ENCODE measurements around the gene NR2F1. TPM values are rescaled to one million over a fixed set of nuclear protein-coding genes. Genes with fewer than 3 reads are reported as not detected.
A peak's percentile ranks its signal among the peaks of the same experiment; 100 is the strongest.

Gene NR2F1
- total RNA-seq, 2 experiments from 2014 or later = not detected

DNA sequence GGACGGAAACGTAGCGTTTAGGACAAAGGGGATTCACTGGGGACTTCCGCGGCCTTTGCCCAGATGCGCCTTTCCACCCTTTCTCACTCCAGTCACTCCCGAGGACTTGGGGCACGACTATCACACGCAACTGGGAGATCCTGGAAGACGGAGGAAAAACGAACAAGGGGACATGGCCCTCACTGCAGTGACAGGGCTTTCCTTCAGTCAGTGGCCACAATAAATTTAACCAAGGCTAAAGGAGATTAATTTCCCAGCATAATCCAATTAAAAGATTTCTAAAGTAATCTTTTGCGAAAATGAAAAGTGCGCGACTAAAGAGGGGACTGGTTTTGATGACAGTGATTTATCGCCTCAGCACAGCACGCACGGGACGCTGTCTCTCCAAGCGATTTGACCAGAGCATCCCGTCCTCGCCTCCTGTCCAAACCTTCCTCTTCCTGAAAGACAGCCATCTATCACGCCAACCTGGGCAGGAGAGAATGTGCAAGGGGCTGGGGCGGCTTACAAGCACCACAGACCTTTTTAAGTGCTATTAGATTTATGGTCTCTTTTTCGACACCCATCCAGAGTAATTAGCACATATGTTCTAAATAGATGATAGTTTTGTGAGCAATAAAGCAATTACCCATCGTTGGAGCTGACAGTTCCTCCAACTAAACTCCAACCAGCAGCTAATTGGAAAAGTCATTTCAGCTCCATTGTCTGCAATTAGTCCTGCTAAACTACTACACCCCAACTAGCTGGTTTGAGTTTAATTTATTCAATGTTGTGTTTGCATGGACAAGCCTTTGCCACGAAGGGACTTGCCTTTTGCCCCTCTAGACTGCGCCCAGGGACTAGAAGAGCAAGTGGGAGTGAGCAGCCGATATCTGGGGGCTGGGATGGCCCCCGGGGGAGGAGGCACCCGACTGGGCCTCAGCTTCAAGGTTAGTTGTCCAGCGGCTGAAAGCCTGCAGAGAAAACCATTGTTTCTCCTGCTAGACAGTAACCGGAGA, 9.4 kb upstream of the NR2F1 start:
- H3K4me3 Mint-ChIP-seq = no peak overlapping the region
- peak overlapping the region; percentile 30 for H3K27ac Mint-ChIP-seq
- peaks cover 12% of the 10 kb centered on the region for H3K4me1 Mint-ChIP-seq
- CTCF ChIA-PET = interaction anchor here (1.1 to 1.3 kb wide), 2 partner anchors 39 to 48 kb away, joined by 3 to 4 read pairs; no protein-coding TSS in a partner anchor
- no peaks in the 10 kb centered on the region for H3K9me3 Mint-ChIP-seq (ENCODE audit: low read depth)
- no peak for ATAC-seq
- peaks cover 96% of the 10 kb centered on the region for H3K27me3 Mint-ChIP-seq
- no peak for DNase-seq
- H3K36me3 Mint-ChIP-seq = peaks cover 1% of the 10 kb centered on the region

DNA sequence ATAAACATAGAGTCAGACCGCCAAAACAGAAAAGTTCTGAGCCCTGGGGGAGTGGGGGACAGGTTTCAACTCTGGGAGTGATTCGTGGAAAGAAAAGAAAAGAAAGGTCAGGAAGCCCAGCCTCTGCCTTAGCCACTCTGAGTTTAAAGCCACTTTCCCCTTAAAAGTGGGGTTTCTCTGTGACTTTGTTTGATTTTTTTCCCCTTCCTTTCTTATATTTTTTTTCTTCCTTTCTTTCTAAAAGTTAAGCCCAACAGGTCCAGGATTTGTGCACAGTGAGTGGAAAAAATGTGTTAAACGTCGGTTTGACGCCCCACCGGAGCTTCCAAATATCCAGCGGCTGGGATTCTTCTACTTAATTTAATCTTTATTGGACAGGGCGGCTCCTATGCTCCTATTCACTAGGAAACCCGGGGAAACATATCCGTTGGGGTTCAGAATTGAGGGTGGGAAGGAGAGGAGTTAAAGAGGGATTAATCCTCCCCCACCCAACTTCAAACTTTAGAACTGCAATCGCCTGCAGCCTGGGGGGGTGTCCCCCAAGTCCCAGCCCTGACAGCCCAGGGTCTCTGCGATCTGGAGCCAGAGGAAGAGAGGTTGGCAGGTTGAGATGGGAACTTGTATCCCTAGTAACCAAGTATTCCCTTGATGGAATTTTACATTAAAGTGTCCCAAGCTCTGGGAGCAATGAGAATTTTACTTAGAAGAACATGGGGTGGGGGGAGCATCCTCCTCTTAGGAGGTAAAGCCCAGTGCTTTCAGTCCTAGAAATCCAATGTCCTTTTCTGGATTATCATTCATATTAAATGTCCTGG, 8.3 kb upstream of the NR2F1 start:
- H3K4me3 Mint-ChIP-seq = no peak overlapping the region
- H3K36me3 Mint-ChIP-seq = peaks cover 1% of the 10 kb centered on the region
- ATAC-seq = no peak
- H3K9me3 Mint-ChIP-seq (ENCODE audit: low read depth) = no peaks in the 10 kb centered on the region
- no peak for DNase-seq
- H3K4me1 Mint-ChIP-seq = peaks cover 12% of the 10 kb centered on the region
- CTCF ChIA-PET = interaction anchor here (1.3 kb wide), 2 partner anchors 24 to 38 kb away, joined by 3 to 4 read pairs; no protein-coding TSS in a partner anchor
- no peak overlapping the region for H3K27ac Mint-ChIP-seq
- peaks cover 90% of the 10 kb centered on the region for H3K27me3 Mint-ChIP-seq

DNA sequence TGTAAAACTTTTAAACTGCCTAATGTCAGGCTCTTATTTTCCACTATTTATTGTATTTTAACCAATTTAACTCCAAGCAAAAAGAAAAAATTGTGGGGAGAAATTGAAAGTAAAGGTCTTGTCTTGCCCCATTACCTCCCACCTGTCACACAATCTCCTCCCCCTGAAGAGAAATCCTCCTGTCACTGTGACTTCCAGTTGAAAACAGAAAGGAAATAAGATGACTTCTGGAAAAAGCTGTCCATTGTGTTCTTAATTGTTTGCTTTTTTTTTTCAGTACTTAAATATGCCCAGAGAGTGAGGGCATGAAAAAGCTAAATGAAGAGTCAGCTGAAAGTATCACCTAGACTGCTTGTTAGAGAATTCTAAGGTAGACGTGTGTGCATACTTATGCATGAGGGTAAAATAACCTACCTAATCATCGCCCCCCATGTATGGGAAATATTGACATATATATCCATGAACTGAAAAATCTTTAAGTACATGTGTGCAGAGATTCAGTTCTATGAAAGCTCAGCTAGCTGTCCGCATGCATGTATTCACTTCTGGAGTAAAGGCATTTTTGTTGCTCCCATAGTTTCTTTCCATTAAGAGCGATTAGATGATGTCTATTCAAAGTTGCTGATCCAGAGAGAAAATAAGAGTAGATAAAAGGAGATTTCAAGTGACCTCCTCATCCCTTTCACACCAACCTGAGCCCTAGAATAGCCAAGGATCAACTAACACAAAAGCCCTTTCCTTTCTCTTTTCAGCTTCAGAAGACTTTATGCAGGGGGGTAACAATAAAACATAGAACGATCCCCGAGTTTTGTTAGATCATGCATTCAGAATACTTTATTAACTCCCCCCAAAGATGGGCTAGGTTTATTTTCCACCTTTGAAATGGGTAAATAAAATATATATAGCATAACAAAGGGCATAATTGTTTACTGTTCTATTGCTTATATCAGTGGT, 7.3 kb upstream of the NR2F1 start:
- Mint-ChIP-seq H3K36me3 (peaks cover 3% of the 10 kb centered on the region), H3K27ac (no peak overlapping the region), H3K9me3 (ENCODE audit: low read depth) (no peaks in the 10 kb centered on the region), H3K4me1 (peaks cover 16% of the 10 kb centered on the region), H3K27me3 (peaks cover 90% of the 10 kb centered on the region), H3K4me3 (no peak overlapping the region)
- ATAC-seq (no peak), DNase-seq (no peak)
- CTCF ChIA-PET = interaction anchor here (0.8 to 1.4 kb wide), 6 partner anchors 10 to 226 kb away, joined by 3 to 5 read pairs (median 4); no protein-coding TSS in a partner anchor

DNA sequence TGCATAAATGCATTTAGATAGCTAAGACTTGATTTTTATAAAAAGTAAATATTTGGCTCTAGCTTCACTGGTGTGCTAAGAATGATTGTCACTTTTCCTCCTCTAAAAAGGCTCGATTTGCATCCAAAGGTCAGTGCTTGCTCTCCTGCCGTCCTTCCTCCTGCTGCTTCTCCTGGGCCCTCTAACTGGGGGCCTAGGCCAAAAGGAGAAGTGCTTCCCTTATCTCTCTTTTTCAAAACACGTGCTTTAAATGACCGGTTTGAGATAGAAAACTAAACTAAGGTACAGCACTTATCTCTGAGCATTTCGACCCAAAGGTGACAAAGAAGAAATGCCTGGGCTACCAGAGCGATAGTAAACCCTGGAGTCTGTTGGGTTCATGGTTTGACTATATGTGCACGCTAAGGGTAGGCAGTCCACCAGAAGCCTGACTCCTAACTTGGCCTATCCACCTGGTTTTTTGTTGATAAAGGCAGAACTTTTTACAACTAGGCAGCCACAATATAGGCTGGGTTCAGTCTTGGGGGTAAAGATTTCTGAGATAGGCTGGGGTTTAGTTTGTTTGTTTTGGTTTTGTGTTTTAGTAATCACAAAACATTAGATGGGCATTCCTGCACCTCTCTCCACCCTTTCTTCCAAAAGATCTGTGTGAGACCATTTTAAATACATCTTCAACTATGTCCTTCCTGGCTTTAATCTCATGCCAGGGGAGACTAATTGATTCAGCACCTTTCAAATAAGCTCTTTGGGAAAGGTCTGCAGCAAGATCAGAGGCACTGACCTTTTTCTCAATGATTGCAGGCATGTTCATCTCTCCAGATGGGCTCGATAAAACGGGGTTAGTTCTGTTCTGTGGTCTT, 5.8 kb upstream of the NR2F1 start:
- ATAC-seq = no peak
- Mint-ChIP-seq H3K4me3 (no peak overlapping the region), H3K27me3 (peaks cover 78% of the 10 kb centered on the region), H3K4me1 (peaks cover 14% of the 10 kb centered on the region), H3K9me3 (ENCODE audit: low read depth) (no peaks in the 10 kb centered on the region), H3K27ac (no peak overlapping the region), H3K36me3 (peaks cover 2% of the 10 kb centered on the region)
- CTCF ChIA-PET = interaction anchor here (1.2 to 1.4 kb wide), 2 partner anchors 8 to 224 kb away, joined by 3 to 5 read pairs; no protein-coding TSS in a partner anchor
- no peak for DNase-seq

DNA sequence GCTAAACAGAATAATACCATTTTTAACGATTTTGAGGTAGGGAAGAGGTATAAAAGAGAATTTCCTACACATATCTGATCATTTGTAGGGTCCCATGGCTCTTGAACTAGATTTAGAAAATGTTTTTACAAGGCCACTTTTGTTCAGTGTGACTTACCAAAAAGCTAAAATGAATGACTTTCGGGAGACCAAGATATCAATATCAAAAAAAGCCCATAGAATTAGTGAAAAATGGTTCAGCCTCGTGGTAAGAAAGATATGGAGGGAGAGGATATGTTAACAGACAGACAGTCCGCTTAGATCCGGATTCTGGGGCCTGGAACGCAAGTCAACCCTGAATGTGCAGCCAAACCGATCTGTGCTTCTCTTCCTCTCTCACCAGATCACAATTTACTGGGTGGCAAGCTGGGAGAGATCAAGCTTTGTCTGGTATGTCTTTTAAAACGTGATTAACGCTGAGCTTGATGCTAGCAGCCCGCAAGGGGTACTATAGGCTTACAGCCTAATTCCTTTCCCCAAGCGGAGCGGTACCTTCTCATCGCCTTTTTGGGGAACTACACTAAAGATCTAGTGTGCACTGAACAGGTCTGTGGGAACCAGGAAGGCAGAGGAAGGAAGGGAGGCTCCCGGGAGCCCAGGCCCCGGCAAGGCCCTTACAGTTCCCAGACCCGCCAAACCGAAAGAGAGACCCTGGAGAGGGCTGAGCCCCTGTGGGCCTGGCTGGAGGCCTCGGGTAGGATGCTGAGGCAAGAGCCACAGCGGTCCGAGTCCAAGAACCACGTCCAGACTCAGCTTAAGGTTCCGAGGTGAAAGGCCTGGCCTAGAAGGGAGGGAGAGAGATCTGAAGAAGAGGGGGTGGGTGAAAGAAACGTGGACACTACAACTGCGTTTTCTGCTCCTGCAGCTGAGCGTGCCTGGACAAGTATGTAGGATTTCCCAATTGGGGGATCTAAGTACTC, 4.9 kb upstream of the NR2F1 start:
- Mint-ChIP-seq H3K4me3 (no peak overlapping the region), H3K27ac (no peak overlapping the region)

DNA sequence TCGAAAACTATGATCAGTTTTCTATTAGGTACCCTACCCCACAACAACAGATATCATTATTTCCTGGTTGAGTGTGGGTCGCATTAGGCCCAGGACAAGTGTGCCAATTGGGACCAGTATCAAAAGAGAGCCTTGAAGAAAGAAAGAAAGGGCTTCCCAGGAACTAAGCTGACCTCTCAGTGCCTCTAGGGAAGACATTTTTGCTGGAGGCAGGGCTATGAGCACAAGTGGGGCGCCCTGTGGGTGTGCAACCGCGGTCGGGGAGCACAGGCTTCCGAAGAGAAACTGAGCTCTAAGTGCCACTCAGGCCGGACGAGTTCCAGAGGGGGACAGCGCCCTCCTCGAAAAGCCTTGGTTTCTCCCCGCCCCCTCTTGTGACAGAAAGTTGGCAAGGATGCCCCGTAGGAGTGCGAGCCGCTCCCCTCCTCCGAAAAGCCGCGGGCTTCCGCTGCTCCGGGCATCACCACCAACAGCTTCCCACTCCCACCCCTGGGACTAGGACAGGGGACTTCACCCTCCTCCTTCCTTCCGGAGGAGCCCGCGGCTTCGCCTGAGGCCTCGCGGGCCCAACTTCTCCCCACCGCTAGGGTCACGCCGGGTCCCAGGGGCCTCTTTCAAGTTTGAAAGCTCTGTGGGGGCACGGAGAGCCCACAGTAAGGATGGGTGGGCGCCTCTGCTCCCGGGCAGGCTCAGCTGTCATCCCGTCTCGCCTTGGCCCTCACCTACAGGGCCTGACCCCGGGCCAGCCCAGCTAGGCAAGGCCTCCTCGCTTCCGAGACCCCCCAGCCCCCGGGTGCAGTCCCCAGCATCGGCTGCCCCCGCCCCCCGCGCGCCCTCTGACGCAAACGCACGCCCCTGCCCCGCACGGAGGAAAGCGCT, 4.0 kb upstream of the NR2F1 start:
- DNase-seq = no peak
- H3K27ac Mint-ChIP-seq = no peak overlapping the region

More for the DNA sequence above, 4.9 kb upstream of the NR2F1 start:
- ATAC-seq = no peak
- H3K27me3 Mint-ChIP-seq = peaks cover 69% of the 10 kb centered on the region
- no peak for DNase-seq
- CTCF ChIA-PET = interaction anchor here (0.9 to 1.3 kb wide), 2 partner anchors 223 to 320 kb away, joined by 3 to 4 read pairs; no protein-coding TSS in a partner anchor
- H3K9me3 Mint-ChIP-seq (ENCODE audit: low read depth) = no peaks in the 10 kb centered on the region
- H3K36me3 Mint-ChIP-seq = peaks cover 2% of the 10 kb centered on the region
- peaks cover 12% of the 10 kb centered on the region for H3K4me1 Mint-ChIP-seq

DNA sequence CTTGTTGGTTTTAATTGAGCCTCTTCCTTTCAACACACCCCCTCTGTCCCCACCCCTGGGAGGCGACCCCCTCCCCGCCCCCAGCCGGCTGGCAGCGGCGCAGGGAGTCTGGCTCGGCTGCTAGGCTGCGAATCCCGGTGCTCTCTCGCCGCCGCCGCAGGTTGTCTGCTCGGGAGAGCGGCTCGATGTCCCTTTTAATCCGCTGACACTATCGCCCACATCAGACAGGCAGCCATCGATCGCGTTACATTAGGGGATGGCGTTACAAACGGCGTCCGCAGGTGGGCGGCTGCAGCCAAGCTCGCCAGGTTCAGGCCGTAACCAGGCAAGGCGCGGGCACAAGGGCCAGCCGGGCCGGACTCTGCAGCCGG, 3.3 kb upstream of the NR2F1 start:
- DNase-seq (no peak), ATAC-seq (no peak)
- Mint-ChIP-seq H3K27me3 (peaks cover 53% of the 10 kb centered on the region), H3K27ac (no peak overlapping the region), H3K4me1 (peaks cover 16% of the 10 kb centered on the region), H3K36me3 (peaks cover 2% of the 10 kb centered on the region), H3K9me3 (ENCODE audit: low read depth) (no peaks in the 10 kb centered on the region), H3K4me3 (peak overlapping the region; percentile 28)
- CTCF ChIA-PET = interaction anchor here (1.3 to 1.5 kb wide), 2 partner anchors 221 to 319 kb away, joined by 4 to 7 read pairs; no protein-coding TSS in a partner anchor

More for the DNA sequence above, 4.0 kb upstream of the NR2F1 start:
- peaks cover 2% of the 10 kb centered on the region for H3K36me3 Mint-ChIP-seq
- no peak for ATAC-seq
- peaks cover 60% of the 10 kb centered on the region for H3K27me3 Mint-ChIP-seq
- H3K9me3 Mint-ChIP-seq (ENCODE audit: low read depth) = no peaks in the 10 kb centered on the region
- peaks cover 16% of the 10 kb centered on the region for H3K4me1 Mint-ChIP-seq
- CTCF ChIA-PET = interaction anchor here (0.6 to 1.3 kb wide), 2 partner anchors 138 to 320 kb away, joined by 4 to 5 read pairs; no protein-coding TSS in a partner anchor
- no peak overlapping the region for H3K4me3 Mint-ChIP-seq

DNA sequence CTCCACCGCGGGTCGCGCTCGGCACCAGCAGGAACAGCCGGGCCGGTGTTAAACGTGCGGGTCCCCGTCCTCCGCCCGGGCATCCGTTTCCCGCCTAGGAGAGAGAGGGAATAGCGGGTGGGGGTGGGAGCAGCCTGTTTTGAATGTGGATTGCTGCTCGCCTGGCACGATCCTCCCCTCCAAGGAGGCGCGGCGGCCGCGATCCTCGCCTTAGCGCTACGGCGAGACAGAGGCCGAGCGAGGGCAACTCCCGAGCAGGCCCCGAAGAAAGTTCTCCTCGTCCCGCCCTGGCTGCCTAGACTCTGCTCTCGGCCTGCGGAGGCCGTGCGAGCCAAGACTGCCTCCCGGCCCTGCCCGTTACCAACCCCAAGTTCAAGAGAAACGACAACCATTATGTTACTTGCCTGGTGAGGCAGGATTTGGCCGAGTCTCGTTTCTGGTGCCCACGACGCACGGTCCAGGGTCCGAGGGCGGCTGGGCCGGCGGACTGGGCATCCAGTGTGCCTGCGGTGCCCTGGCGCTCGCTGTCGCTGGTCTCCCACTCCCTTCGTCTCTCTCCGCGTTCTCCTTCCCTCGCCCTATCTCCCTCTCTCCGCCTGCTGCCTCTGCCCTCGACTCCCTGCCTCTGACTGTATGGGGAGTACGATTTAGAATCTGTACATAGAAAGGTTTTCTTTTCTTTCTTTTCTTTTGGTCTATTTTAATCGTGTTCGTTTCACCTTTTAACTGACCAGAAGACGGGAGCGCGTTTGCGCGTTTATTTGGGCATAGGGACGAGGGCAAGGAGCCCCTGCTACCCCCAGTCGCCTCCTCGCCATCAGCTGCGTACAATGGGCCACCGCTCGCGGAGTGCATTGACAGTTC, 2.7 kb upstream of the NR2F1 start:
- peaks cover 18% of the 10 kb centered on the region for H3K4me1 Mint-ChIP-seq
- CTCF ChIA-PET = interaction anchor here (1.5 kb wide), 1 partner anchor 221 kb away, joined by 7 read pairs; no protein-coding TSS in a partner anchor
- H3K27me3 Mint-ChIP-seq = peaks cover 49% of the 10 kb centered on the region
- peak overlapping the region; percentile 62 for H3K4me3 Mint-ChIP-seq
- peak overlapping the region; percentile 63 for H3K27ac Mint-ChIP-seq
- H3K9me3 Mint-ChIP-seq (ENCODE audit: low read depth) = no peaks in the 10 kb centered on the region
- ATAC-seq = no peak
- no peak for DNase-seq
- H3K36me3 Mint-ChIP-seq = peaks cover 2% of the 10 kb centered on the region

DNA sequence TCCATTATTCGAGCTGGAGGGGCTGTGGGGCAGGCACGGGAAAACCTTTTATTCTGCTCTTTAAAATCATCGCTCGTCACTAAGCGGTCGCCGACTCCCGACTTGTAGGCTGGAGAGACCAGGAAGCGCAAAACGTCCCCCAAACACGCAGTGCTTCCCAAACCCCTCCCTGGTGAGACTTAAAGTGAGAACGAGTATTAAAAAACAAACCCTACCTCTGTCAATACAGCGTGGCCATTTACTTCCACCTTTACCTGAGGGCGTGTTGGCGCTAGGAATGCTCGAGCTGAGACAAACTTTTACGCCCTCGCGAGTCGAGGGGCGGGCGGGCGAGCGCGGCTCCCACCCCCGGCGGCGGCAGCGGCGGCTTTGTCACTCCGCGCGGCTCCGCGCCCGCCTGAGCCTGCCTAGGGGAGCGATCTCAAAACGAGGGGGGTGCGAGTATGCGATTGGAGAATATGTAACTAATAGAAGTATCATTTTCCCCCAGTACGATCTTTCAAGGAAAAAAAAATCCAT, 2.0 kb upstream of the NR2F1 start, which contains the start of gene NR2F1-AS1:
TSS of gene NR2F1-AS1 (minus strand) at position 293 of the 519 bp plus-strand sequence.
- peaks cover 49% of the 10 kb centered on the region for H3K27me3 Mint-ChIP-seq
- peaks cover 23% of the 10 kb centered on the region for H3K4me1 Mint-ChIP-seq
- peak within 1 kb of the TSS; percentile 62 for H3K4me3 Mint-ChIP-seq
- peaks cover 2% of the 10 kb centered on the region for H3K36me3 Mint-ChIP-seq
- CTCF ChIA-PET = interaction anchor here (1.5 kb wide), 1 partner anchor 220 kb away, joined by 7 read pairs; no protein-coding TSS in a partner anchor
- ATAC-seq (peak; percentile 57), DNase-seq (no peak)
- H3K27ac Mint-ChIP-seq = peak within 1 kb of the TSS; percentile 63
- no peaks in the 10 kb centered on the region for H3K9me3 Mint-ChIP-seq (ENCODE audit: low read depth)
